Endothelial cell of umbilical vein (primary cell): Measurements from ENCODE around the gene GAB2. TPM values are rescaled to one million over a fixed set of nuclear protein-coding genes. Genes with fewer than 3 reads are reported as not detected.

ENCODE experiments used
- BruUV-seq: library from RNA; stranded (reverse); fragments of 400-500 nt; replicated peaks from 2 replicates; lab custom pipeline; 2021; lab: Mats Ljungman, UMichigan
- CTCF ChIA-PET: fragments of 300-600, 350-600 bp; sonication (Branson Sonifier 250); formaldehyde crosslinking; loops from one replicate; lab custom pipeline; 2021; ENCODE audit warnings: antibody characterized with exemption, inconsistent platforms; lab: Charles Lee
- POLR2A ChIA-PET: fragments of 300-600, 350-600 bp; sonication (Branson Sonifier 250); formaldehyde crosslinking; loops from one replicate; lab custom pipeline; 2021; ENCODE audit warnings: antibody characterized with exemption, inconsistent platforms; lab: Charles Lee
- DNase-seq: peaks from one replicate; pipeline ENCODE4 v3.0.0-alpha.2; 2011; ENCODE audit warnings: low read depth, low spot score
- FAIRE-seq: peaks from 2 replicates; lab custom pipeline; 2011; peaks lifted over from hg19 to GRCh38; lab: Jason Lieb, UNC
- H2AFZ ChIP-seq: 2 replicates; pipeline ENCODE4 v1.6.0; 2012; ENCODE audit warnings: low read depth, low read length, control low read depth, inconsistent platforms
- H3K27ac ChIP-seq: 2 replicates; pipeline ENCODE4 v1.5.1; 2011; ENCODE audit warnings: low read depth, mild to moderate bottlenecking, control low read depth, low read length, moderate library complexity; ENCODE audit not compliant: insufficient read depth
- H3K27me3 ChIP-seq, 2 experiments: 2 replicates each; pipeline versions ENCODE4 v1.6.0 to v1.6.1; 2011; ENCODE audit warnings: low read length in 2 of 2, mixed read lengths in 1 of 2; ENCODE audit not compliant: control insufficient read depth in 2 of 2, insufficient read depth in 2 of 2
- H3K36me3 ChIP-seq, 2 experiments: 2 replicates in 1 of 2; 3 replicates in 1 of 2; pipeline ENCODE4 v1.5.1; 2011; ENCODE audit warnings: low read length in 2 of 2, mild to moderate bottlenecking in 1 of 2, moderate library complexity in 1 of 2; ENCODE audit not compliant: control insufficient read depth in 2 of 2, insufficient read depth in 2 of 2; ENCODE audit errors: extremely low read depth in 1 of 2
- H3K4me1 ChIP-seq: 3 replicates; pipeline ENCODE4 v1.5.1; 2011; ENCODE audit warnings: mild to moderate bottlenecking, low read length; ENCODE audit not compliant: control insufficient read depth, insufficient read depth; ENCODE audit errors: extremely low read depth
- H3K4me2 ChIP-seq: 2 replicates; pipeline ENCODE4 v1.6.1; 2011; ENCODE audit warnings: low read length, control low read depth, mixed read lengths; ENCODE audit not compliant: insufficient read depth
- H3K4me3 ChIP-seq, 3 experiments: fragments of 200-600 bp in 1 of 3; sonication (generic), shearing (Covaris generic) in 1 of 3; replicated peaks in 1 of 3; 2 replicates each; pipeline ENCODE4 v1.5.1; 2011 to 2016; ENCODE audit warnings: control low read depth in 3 of 3, low read length in 3 of 3, mild to moderate bottlenecking in 2 of 3, inconsistent platforms in 1 of 3, low read depth in 1 of 3, moderate library complexity in 1 of 3; ENCODE audit not compliant: insufficient read depth in 1 of 3
- H3K79me2 ChIP-seq: 2 replicates; pipeline ENCODE4 v1.6.0; 2012; ENCODE audit warnings: low read length, inconsistent platforms; ENCODE audit not compliant: control insufficient read depth, insufficient read depth
- H3K9ac ChIP-seq: replicated peaks from 2 replicates; pipeline ENCODE3; 2011; ENCODE audit warnings: low read length, control low read depth; ENCODE audit not compliant: insufficient read depth; ENCODE audit errors: extremely low read depth
- H3K9me1 ChIP-seq: replicated peaks from 3 replicates; pipeline ENCODE4 v1.6.0; 2011; ENCODE audit warnings: mild to moderate bottlenecking, low read length; ENCODE audit not compliant: control insufficient read depth, insufficient read depth; ENCODE audit errors: extremely low read depth
- H3K9me3 ChIP-seq: replicated peaks from 2 replicates; pipeline ENCODE4 v1.5.1; 2012; ENCODE audit warnings: low read length, inconsistent platforms; ENCODE audit not compliant: control insufficient read depth, insufficient read depth
- H4K20me1 ChIP-seq: replicated peaks from 2 replicates; pipeline ENCODE3; 2011; ENCODE audit warnings: mild to moderate bottlenecking, low read length; ENCODE audit not compliant: control insufficient read depth, insufficient read depth; ENCODE audit errors: extremely low read depth
- EZH2 ChIP-seq: IDR thresholded peaks from 2 replicates; pipeline ENCODE4 v1.6.1; 2012; ENCODE audit warnings: borderline replicate concordance, low read depth, mild to moderate bottlenecking, moderate library complexity, low read length, inconsistent platforms; ENCODE audit not compliant: severe bottlenecking
- FOS ChIP-seq: IDR thresholded peaks from 2 replicates; pipeline ENCODE4 v1.6.1; 2011; ENCODE audit warnings: mild to moderate bottlenecking, low read length, moderate library complexity, borderline replicate concordance; ENCODE audit not compliant: insufficient read depth
- GATA2 ChIP-seq: IDR thresholded peaks from 2 replicates; pipeline ENCODE4 v1.7.0; 2011; ENCODE audit warnings: low read depth, mild to moderate bottlenecking, moderate library complexity, mixed read lengths, low read length; ENCODE audit not compliant: insufficient read length, insufficient read depth
- JUN ChIP-seq: IDR thresholded peaks from 2 replicates; pipeline ENCODE4 v1.6.1; 2011; ENCODE audit warnings: borderline replicate concordance, low read depth; ENCODE audit not compliant: insufficient read length, insufficient read depth
- MYC ChIP-seq: IDR thresholded peaks from one replicate; pipeline ENCODE4 v1.6.1; 2011; ENCODE audit warnings: mild to moderate bottlenecking, low read depth, low read length
- POLR2A ChIP-seq: IDR thresholded peaks from 2 replicates; pipeline ENCODE4 v1.6.1; 2012; ENCODE audit warnings: low read depth, mild to moderate bottlenecking, control low read depth, low read length
- POLR2AphosphoS5 ChIP-seq: IDR thresholded peaks from 2 replicates; pipeline ENCODE4 v1.6.1; 2012; ENCODE audit warnings: low read depth, mild to moderate bottlenecking, control low read depth, low read length, moderate library complexity; ENCODE audit not compliant: insufficient read depth
- dilution Hi-C: fragments of 300-500 bp; cut with MboI; formaldehyde crosslinking; loops from one replicate; pipeline ENCODE4 v1.15.0; 2019; ENCODE audit warnings: low sequenced_read_pairs; ENCODE audit not compliant: extremely low pct_ligation_motif_present
- intact Hi-C: fragments of 100-400 bp; cut with micrococcal nuclease; formaldehyde crosslinking; loops from one replicate; pipeline ENCODE4 v1.10.0; 2022
- polyA plus RNA-seq, 4 experiments: library from polyadenylated mRNA; depleted of rRNA in 3 of 4; stranded (reverse) in 3 of 4; unstranded in 1 of 4; fragments of >200 nt; gene quantifications; 2 replicates each; pipeline versions ENCODE4 v1.2.1 to v1.2.3, GENCODE V29; 2011 to 2012; ENCODE audit warnings: missing spikeins in 1 of 4
- total RNA-seq: library from RNA; stranded (reverse); gene quantifications from 2 replicates; pipeline ENCODE4 v1.2.3, GENCODE V29; 2021
- TF ChIP-seq, protein P1 (sequence below), 2 donors: IDR thresholded peaks; 1 replicate in 1 of 2; 2 replicates in 1 of 2; pipeline ENCODE4 v1.5.1; 2011; ENCODE audit warnings: low read length in 2 of 2, mild to moderate bottlenecking in 2 of 2, moderate library complexity in 2 of 2, control low read depth in 1 of 2, inconsistent platforms in 1 of 2, low read depth in 1 of 2; ENCODE audit not compliant: insufficient read depth in 1 of 2; ENCODE audit errors: extremely low read depth in 1 of 2
- TF ChIP-seq, protein P2 (sequence below): IDR thresholded peaks from 2 replicates; pipeline ENCODE4 v1.6.1; 2011; ENCODE audit not compliant: insufficient read depth, insufficient read length

Gene GAB2
- total and polyA plus RNA-seq, 2 donors (not counting 3 experiments of a cell fraction or from before 2014, with no cell fraction given): 19.6 to 39.6 TPM

DNA sequence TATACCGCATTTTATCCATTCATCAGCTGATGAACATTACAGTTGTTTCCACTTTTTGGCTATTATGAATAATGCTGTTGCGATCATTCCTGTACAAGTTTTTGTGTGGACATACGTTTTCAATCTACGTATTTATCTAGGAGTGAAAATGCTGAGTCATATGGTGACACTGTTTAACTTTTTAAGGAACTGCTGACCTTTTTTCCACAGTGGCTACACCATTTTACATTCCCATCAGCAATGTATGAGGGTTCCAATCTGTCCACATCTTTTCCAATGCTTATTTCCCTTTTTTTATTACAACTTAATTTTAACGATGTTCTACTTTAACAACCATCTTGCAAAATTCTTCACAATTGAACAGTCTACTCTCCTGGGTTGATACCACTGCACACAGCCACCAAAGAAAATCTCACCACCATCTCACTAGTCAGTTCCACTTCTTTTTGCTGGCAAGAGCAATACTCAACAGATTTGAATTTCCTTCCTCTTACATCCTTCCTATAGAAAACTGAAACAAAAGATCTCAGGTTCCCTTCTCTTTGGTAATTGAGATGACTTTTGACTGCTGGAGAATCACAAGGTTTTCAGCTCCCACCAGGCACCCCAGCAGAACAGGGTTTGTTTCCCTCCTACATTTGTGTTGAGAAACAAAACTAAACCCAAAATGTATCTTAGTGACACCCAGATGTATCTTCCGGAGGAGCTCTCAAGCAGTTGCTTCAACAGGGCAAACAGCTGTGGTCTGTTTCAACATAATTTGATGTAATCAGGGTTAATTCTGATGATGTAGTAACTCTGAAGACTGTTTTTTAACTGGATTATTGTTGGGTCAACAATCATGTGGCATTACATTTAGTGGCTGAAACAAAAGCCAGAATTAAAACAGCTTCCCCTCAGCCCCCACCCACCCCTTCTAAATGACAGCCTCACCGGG, 7.0 kb upstream of the GAB2 start:
- ChIA-PET CTCF (interaction anchor here (1.4 to 2.3 kb wide), 3 partner anchors 9 to 196 kb away, joined by 3 to 15 read pairs (median 6); no protein-coding TSS in a partner anchor), POLR2A (interaction anchor here (0.5 kb wide), 1 partner anchor 44 kb away, joined by 5 read pairs; no protein-coding TSS in a partner anchor)
- Histone ChIP-seq H3K36me3 (no peaks in the 10 kb centered on the region), H3K27ac (no peak overlapping the region), H3K9ac (no peak overlapping the region), H4K20me1 (no peaks in the 10 kb centered on the region), H3K79me2 (no peaks in the 10 kb centered on the region), H3K9me1 (no peaks in the 10 kb centered on the region), H2AFZ (no peak overlapping the region), H3K4me1 (peaks cover 26% of the 10 kb centered on the region), H3K4me2 (peak overlapping the region; percentile 24), H3K4me3 (no peak overlapping the region), H3K27me3 (no peaks in the 10 kb centered on the region), H3K9me3 (no peaks in the 10 kb centered on the region)
- DNase-seq: peak; percentile 44
- peak; percentile 84 for FAIRE-seq
- intact Hi-C loops: loop anchor here (2.0 kb wide), 1 partner anchor 236 kb away; the partner anchor contains the start of genes KCTD21 and USP35
- dilution Hi-C loops: no loop called here
- BruUV-seq: no TSS peak
- TF ChIP-seq EZH2: no peak
- TF ChIP-seq, protein P1, sequence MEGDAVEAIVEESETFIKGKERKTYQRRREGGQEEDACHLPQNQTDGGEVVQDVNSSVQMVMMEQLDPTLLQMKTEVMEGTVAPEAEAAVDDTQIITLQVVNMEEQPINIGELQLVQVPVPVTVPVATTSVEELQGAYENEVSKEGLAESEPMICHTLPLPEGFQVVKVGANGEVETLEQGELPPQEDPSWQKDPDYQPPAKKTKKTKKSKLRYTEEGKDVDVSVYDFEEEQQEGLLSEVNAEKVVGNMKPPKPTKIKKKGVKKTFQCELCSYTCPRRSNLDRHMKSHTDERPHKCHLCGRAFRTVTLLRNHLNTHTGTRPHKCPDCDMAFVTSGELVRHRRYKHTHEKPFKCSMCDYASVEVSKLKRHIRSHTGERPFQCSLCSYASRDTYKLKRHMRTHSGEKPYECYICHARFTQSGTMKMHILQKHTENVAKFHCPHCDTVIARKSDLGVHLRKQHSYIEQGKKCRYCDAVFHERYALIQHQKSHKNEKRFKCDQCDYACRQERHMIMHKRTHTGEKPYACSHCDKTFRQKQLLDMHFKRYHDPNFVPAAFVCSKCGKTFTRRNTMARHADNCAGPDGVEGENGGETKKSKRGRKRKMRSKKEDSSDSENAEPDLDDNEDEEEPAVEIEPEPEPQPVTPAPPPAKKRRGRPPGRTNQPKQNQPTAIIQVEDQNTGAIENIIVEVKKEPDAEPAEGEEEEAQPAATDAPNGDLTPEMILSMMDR (IDR thresholded peaks at IDR 0.05; ENCODE audit: extremely low read depth in 1 of 2, insufficient read depth in 1 of 2, low read depth in 1 of 2, low read length in 2 of 2): no peak

DNA sequence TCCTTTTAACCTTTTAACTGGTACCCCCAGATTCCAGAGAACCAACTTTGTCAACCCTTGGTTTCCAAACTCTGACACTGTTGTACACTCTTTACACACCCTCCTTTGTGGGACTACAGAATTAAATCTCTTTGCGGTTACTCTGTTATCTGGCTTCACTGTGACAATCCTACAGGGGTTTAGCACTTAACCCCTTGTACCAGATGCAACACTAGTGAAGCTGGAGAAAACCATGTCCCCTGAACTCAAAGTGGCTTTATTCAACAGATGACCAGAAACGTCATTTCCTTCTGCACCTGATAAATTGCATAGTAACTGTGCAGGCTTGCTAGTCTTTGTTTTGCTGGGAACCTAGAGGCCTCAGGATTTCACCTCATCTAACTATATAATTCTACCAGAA, 5.6 kb upstream of the GAB2 start:
- POLR2A ChIA-PET: no interaction called here
- H3K9me3 ChIP-seq: no peaks in the 10 kb centered on the region
- no peak overlapping the region for H3K4me2 ChIP-seq
- TF ChIP-seq EZH2: no peak
- no peak for TF ChIP-seq POLR2A
- TF ChIP-seq FOS: no peak
- TF ChIP-seq GATA2: no peak
- TF ChIP-seq JUN: no peak
- TF ChIP-seq MYC: no peak
- no peak for TF ChIP-seq POLR2AphosphoS5
- TF ChIP-seq, protein P1 (IDR thresholded peaks at IDR 0.05; ENCODE audit: extremely low read depth in 1 of 2, insufficient read depth in 1 of 2, low read depth in 1 of 2, low read length in 2 of 2): no peak
- TF ChIP-seq, protein P2, sequence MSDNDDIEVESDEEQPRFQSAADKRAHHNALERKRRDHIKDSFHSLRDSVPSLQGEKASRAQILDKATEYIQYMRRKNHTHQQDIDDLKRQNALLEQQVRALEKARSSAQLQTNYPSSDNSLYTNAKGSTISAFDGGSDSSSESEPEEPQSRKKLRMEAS: no peak
- no peak overlapping the region for H3K9ac ChIP-seq
- no peaks in the 10 kb centered on the region for H4K20me1 ChIP-seq
- DNase-seq (no peak), FAIRE-seq (no peak)
- H3K36me3 ChIP-seq: no peaks in the 10 kb centered on the region
- H3K79me2 ChIP-seq: no peaks in the 10 kb centered on the region
- H3K4me1 ChIP-seq: peaks cover 39% of the 10 kb centered on the region
- BruUV-seq: no TSS peak
- intact Hi-C loops (no loop called here), dilution Hi-C loops (no loop called here)
- H3K4me3 ChIP-seq: no peak overlapping the region
- H3K27me3 ChIP-seq: no peaks in the 10 kb centered on the region
- no peaks in the 10 kb centered on the region for H3K9me1 ChIP-seq
- CTCF ChIA-PET: interaction anchor here (2.3 to 8.8 kb wide), 2 partner anchors 141 to 142 kb away, joined by 15 to 190 read pairs; no protein-coding TSS in a partner anchor
- no peak overlapping the region for H3K27ac ChIP-seq
- H2AFZ ChIP-seq: no peak overlapping the region
